ENCODE measurements around the gene MRPS27.
"Not testable (repeated sequence)": the region's sequence is repeated elsewhere in the genome, so short reads cannot be mapped to it uniquely, and the experiment has no call there.

DNA sequence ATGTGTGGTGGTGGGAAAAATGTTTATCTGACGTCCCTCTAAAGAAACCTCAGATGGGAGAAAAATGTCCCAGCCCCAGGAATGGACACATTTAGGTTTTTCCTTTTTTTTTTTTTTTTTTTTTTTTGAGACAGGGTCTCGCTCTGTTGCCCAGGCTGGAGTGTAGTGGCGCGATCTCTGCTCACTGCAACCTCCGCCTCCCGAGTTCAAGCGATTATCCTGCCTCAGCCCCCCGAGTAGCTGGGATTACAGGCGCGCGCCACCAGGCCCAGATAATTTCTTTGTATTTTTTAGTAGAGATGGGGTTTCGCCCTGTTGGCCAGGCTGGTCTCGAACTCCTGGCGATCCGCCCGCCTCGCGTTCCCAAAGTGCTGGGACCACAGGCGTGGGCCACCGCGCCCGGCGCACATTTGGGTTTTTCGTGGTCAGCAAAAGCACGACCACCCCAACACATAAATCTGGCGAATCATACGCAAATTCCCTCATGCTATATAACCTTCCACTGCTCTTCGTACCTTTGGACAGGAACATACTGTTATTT lies 535 bp downstream of the MRPS27 start:
- not testable (repeated sequence) for TF ChIP-seq CTCF, EP300 (IDR thresholded peaks at IDR 0.05)
